Stimulated activated CD4-positive, alpha-beta T cell treated with anti-CD3 and anti-CD28 coated beads, Interleukin-1b, Interleukin-23, amount 100 ng/mL, for 24 hours (primary cell): ENCODE data around the gene ZDHHC12.
"Not testable (repeated sequence)": the region's sequence is repeated elsewhere in the genome, so short reads cannot be mapped to it uniquely, and the experiment has no call there.

Experiments used
- DNase-seq, 4 experiments: peaks; one replicate each; pipeline ENCODE4 v3.0.0-alpha.2; 2020; ENCODE audit warnings: low read depth in 4 of 4, low spot score in 1 of 4

ZDHHC12 gene

DNA sequence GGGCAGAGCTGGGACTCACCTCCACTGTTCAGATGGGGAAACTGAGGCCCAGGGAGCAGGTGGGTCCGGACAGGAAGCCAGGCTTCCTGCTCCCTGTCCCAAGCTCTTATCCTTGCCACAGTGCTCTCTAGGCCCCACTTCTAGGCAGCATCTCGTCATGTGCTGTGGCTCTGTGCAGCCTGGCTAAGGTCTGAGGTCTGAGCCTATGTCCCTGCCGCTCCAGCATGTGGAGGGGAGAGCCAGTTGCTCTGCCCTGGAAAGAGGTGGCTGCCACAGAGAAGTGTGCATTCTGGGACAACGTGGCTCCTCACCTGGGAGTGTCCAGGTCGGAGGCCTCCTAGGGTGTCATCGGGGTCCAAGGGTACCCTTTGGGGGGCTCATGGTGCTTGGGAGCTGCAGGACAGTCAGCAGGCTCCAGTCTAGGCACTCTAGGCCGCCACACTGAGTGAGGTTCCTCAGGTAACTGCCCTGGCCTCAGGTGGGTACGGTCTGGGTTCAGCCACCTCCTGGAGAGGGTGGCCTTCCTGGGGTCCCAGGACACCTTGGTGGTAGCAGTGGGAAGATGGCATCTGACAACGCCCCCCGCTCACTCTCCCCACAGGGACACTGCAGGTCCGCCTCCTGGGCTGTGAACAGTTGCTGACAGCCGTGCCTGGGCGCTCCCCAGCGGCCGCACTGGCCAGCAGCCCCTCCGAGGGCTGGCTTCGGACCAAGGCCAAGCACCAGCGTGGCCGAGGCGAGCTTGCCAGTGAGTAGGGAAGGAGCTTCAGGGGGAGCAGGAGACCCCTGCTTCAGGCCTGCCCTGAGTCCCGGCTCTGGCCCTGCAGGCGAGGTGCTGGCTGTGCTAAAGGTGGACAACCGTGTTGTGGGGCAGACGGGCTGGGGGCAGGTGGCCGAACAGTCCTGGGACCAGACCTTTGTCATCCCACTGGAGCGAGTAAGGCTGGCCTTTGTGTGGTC, 11.2 kb downstream of the ZDHHC12 start:
- DNase-seq = no peak

GRCh38 chr9:128707446-128707845, 16.5 kb downstream of the ZDHHC12 start:
- DNase-seq = no peak

GRCh38 chr9:128706671-128707381, 17.1 kb downstream of the ZDHHC12 start:
- DNase-seq = no peak

DNA sequence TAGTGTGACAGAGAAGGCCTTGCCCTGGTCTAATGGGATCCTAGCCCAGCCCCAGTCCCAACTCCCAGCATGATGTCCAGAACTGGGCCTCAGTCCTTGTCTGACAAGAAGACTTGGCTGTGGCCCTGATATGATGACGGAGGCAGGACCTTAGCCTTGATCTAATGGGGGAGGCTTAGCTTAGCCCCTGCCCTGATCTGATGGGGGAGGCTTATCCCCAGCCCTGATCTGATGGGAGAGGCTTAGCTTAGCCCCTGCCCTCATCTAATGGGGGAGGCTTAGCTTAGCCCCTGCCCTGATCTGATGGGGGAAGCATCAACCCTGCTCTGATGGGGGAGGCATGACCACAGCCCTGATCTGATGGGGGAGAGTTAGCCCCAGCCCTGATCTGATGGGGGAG, 17.9 kb downstream of the ZDHHC12 start:
- DNase-seq = no peak

- no peak for DNase-seq
Observed at GRCh38 chr9:128705051-128705965, 18.6 kb downstream of the ZDHHC12 start.

DNA sequence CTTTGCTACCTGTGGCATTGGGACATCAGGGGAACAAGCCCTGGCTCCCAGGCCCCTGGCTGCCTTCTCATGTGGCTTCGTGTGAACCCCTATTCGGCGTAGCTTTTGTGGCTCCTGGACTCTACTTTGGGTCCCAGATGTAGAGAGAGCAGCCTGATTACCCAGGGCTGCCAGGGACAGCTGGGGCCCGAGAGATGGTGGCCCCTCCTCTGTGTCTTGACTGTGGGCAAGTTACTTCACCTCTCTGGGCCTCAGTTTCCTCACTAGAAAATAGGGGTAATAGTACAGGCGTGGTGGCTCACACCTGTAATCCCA, 19.6 kb downstream of the ZDHHC12 start:
- DNase-seq = no peak

DNA sequence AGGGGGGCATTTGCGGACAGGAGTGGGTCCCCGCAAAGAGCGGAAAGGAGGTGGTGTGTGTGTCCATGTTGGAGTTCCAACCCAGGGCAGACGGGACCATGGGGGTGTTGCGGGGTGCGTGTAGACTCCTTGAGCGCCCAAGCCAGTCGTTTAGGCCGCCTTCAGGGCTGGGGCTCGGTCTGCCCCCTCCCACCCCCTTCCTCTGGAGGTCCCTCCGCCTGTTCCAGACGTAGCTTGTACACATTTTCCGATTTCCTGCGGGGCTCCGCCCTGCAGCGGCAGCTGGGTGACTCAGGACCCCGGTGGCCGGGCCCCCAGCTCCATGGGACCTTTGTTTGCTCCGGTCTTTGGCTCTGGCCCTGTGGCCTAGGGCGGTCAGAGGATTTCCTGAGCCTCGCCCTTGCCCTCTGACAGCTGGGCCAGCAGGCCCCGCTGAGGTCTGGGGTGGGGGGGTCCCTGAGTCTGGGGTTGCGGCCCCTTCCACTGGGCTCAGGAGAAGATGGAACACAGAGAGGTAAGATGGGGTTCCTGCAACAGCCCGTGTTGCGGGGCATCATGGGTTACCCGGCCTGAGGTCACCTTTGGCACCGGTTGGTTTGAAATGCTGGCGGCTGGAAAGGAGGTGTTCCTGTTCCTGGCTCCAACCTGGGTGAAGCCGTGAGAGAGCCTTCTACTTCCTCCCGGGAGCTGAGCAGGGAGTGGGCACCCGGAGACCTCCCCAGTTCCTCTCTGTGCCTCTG, 20.1 kb downstream of the ZDHHC12 start:
- no peak for DNase-seq

- DNase-seq = no peak
Observed at GRCh38 chr9:128702949-128703615, 20.8 kb downstream of the ZDHHC12 start.

- DNase-seq = peak; percentile 80 to 91 (median 82)
Observed at GRCh38 chr9:128702445-128702948, 21.4 kb downstream of the ZDHHC12 start, which contains the start of gene PKN3. TSS of gene PKN3 (plus strand) at chr9:128702503. CDS start at chr9:128702916, 413 bp downstream.

- DNase-seq = no peak
Observed at GRCh38 chr9:128701227-128701854, 22.6 kb downstream of the ZDHHC12 start.

- DNase-seq = not testable (repeated sequence)
Observed at GRCh38 chr9:128699096-128699795, 24.7 kb downstream of the ZDHHC12 start.

DNA sequence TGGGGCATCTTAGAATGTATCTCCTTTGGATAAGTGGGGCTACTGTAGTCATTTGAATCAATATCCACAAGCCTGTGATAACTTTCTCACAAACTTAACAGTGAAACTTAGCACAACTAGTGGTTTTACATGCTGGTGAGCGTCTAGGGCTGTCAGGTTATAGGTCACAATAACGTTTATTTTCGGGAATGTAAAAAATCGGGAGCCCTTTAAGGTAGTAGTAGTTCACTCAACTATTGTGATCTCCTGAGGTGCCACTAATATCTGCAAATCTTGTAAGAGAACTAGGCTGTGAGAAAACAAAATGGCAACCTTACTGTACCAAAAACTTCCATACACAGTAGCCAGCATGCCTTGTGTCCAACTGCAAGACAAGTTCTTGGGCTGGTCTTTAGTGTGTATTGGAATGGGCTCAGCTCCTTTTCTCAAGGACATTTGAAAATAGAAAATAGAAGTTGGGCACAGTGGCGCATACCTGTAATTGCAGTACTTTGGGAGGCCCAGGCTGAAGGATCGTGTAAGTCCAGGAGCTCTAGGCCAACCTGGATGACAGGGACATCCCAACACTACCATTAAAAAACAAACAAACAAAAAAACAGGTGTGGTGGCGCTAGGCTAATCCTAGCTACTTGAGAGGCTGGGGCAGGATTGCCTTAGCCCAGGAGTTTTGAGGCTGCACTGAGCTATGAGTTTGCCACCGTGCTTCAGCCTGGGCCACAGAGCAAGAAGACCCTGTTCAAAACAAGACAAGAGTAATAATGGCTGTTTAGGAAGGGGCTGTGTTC, 26.8 kb downstream of the ZDHHC12 start:
- DNase-seq = no peak

GRCh38 chr9:128694344-128694743, 29.6 kb downstream of the ZDHHC12 start:
- DNase-seq = no peak

DNA sequence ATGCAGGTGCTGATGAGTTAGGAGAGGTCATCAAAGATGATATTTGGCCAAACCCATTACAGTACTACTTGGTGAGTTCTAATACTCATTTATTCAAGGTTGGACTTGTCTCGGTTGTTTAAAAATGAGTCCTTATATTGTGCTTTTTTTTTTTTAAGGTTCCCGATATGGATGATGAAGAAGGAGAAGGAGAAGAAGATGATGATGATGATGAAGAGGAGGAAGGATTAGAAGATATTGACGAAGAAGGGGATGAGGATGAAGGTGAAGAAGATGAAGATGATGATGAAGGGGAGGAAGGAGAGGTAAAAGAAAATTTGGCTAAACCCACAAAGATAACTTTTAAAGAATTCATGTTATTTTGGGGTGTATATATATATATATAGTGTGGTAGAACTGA, 30.2 kb downstream of the ZDHHC12 start:
- not testable (repeated sequence) for DNase-seq

DNA sequence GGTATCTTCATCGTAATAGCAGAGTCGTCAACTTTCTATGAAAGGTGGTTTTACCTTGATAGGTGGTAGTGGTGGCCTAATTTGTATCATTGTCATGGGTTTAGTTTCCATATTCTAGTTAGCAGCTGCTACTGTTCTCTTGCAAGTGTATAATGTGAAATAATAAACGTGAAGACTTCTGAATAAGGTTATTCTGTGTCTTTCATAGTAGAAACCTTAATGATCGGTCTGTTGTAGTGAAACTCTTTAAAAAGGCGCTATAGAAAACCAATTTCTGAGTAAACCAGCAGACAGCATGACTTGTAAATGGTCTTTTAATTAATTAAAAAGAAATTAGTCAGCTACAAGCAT, 33.3 kb downstream of the ZDHHC12 start:
- no peak for DNase-seq

DNA sequence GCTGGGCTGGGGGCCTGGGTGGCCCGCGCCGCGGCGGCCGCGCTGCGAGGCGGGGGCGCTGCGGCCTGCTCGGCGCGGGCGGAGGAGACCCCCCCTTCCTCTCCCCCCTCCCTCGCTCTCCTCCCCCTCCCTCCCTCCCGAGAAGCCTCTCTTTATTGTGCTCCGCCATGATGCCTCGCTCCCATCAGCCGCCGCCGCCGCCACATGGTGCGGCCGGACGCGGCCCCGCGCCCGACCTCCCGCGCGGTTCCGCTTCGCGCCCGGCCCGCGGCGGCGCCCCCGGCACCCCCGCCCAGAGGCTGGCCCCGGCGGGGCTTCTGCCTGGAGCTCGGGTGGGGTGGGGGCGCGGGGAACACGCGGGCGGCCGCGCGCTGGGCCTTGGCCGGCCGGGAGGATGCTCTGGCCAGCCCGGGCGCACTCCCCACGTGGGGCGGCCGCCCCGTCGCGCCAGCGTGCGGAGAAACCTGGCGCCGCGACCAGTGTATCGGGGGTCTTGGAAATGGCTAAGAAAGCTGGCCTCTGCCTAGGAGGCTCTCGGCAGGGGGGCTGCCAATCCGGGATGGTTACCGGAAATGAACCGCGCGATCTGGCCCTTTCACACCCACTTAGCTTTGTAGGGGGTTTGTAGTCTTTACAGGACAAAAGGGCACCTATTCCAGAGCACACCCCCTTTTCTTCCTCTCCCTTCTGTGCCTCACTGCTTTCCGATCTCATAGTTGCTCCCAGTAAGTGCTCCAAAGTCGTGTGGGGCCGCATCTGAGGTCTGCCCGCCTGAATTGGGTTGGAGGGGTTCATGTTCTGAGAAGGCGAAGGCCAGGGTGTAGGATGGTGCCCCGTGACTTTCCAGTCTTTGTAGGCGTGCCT, 33.9 kb downstream of the ZDHHC12 start:
- DNase-seq = no peak

- no peak for DNase-seq
Observed at GRCh38 chr9:128689293-128689774, 34.6 kb downstream of the ZDHHC12 start.
